Activated CD4-positive, alpha-beta T cell treated with anti-CD3 and anti-CD28 coated beads for 4 hours (primary cell): ENCODE data around the gene HIVEP1.

Experiments
- DNase-seq, 2 donors: peaks; one replicate each; pipeline ENCODE4 v3.0.0-alpha.2; 2020

HIVEP1 gene

GRCh38 chr6:11996751-11997150 lies 15.4 kb upstream of the HIVEP1 start:
- no peak for DNase-seq

GRCh38 chr6:11999246-11999645 lies 12.9 kb upstream of the HIVEP1 start:
- no peak for DNase-seq

GRCh38 chr6:12000174-12000573 lies 11.9 kb upstream of the HIVEP1 start:
- DNase-seq = no peak

GRCh38 chr6:12001004-12001705 lies 11.0 kb upstream of the HIVEP1 start:
- DNase-seq = no peak

GRCh38 chr6:12001706-12002435 lies 10.2 kb upstream of the HIVEP1 start:
- no peak for DNase-seq

- no peak for DNase-seq
These were observed 4.6 kb upstream of the HIVEP1 start for GRCh38 chr6:12007473-12007872.

GRCh38 chr6:12007887-12008286 lies 4.2 kb upstream of the HIVEP1 start:
- DNase-seq = no peak

- peak; percentile 81 to 85 for DNase-seq
These were observed 3.5 kb upstream of the HIVEP1 start for GRCh38 chr6:12008366-12009179.

GRCh38 chr6:12009180-12009685 lies 2.9 kb upstream of the HIVEP1 start:
- no peak for DNase-seq

- no peak for DNase-seq
These were observed 2.1 kb upstream of the HIVEP1 start for GRCh38 chr6:12009876-12010634.

GRCh38 chr6:12010635-12011275 lies 1.4 kb upstream of the HIVEP1 start:
- no peak for DNase-seq

GRCh38 chr6:12011276-12012037 lies 655 bp upstream of the HIVEP1 start:
- DNase-seq = peak; percentile 93 to 98

GRCh38 chr6:12012558-12013306 lies 620 bp downstream of the HIVEP1 start:
- peak; percentile 68 to 72 for DNase-seq

- no peak for DNase-seq
These were observed 1.2 kb downstream of the HIVEP1 start for GRCh38 chr6:12013307-12013719.

- no peak for DNase-seq
These were observed 2.1 kb downstream of the HIVEP1 start for GRCh38 chr6:12014027-12014872.

GRCh38 chr6:12014873-12015149 lies 2.7 kb downstream of the HIVEP1 start:
- no peak for DNase-seq

- no peak for DNase-seq
These were observed 5.2 kb downstream of the HIVEP1 start for GRCh38 chr6:12017263-12017662.

GRCh38 chr6:12017876-12018401 lies 5.8 kb downstream of the HIVEP1 start:
- no peak for DNase-seq

GRCh38 chr6:12020187-12020791 lies 8.2 kb downstream of the HIVEP1 start:
- DNase-seq = no peak
